Stomach (tissue), 4 donors: ENCODE results near the gene RASA1.

Experiments
- CTCF ChIP-seq, 7 experiments: fragments of 450-650 bp in 4 of 7; fragments of 200-600 bp in 3 of 7; sonication (generic) in 3 of 7; IDR thresholded peaks; one replicate each; pipeline ENCODE4 v1.5.1; 2016 to 2019; ENCODE audit warnings: antibody characterized with exemption in 7 of 7, control low read depth in 2 of 7, mild to moderate bottlenecking in 1 of 7
- POLR2A ChIP-seq, 4 donors: fragments of 450-650 bp; IDR thresholded peaks; one replicate each; pipeline ENCODE4 v1.6.1; 2016; ENCODE audit warnings: antibody characterized with exemption in 4 of 4, control low read depth in 2 of 4, mild to moderate bottlenecking in 1 of 4, moderate library complexity in 1 of 4
- POLR2AphosphoS5 ChIP-seq, 3 donors: sonication (generic); formaldehyde crosslinking; IDR thresholded peaks; one replicate each; pipeline ENCODE4 v1.6.1; 2016; ENCODE audit warnings: antibody characterized with exemption in 3 of 3

DNA sequence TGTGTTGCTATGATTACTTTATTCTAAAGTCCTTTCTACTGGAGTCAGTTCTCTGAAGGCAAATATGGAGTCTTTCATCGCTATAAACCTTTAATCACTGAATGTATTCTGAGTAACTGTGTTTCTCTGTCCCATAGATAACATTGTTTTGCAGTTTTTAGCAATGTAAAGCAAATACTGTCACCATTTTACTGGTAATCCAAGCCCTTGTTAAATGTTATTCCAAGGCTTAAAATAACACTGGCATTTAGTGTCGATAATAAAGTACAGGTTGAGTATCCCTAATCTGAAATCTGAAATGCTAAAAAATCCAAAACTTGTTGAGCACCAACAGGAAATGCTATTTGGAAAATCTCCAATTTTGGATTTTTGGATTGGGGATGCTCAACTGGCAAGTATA lies 120.4 kb downstream of the RASA1 start:
- TF ChIP-seq POLR2A (IDR thresholded peaks at IDR 0.05) (no peak), CTCF (IDR thresholded peaks at IDR 0.05) (no peak), POLR2AphosphoS5 (IDR thresholded peaks at IDR 0.05) (no peak)
